ENCODE results near the gene GLB1L2.

Gene GLB1L2

GRCh38 chr11:134349802-134350355 lies 18.1 kb downstream of the GLB1L2 start:
- DNase-seq, result no peak

- no peak for DNase-seq
Measured at GRCh38 chr11:134350381-134350780, 18.6 kb downstream of the GLB1L2 start.

GRCh38 chr11:134352111-134352510 lies 20.3 kb downstream of the GLB1L2 start:
- no peak for DNase-seq

GRCh38 chr11:134355136-134355535 lies 23.3 kb downstream of the GLB1L2 start:
- no peak for DNase-seq

GRCh38 chr11:134355656-134356055 lies 23.9 kb downstream of the GLB1L2 start:
- DNase-seq, result no peak

GRCh38 chr11:134356656-134357544 lies 25.1 kb downstream of the GLB1L2 start:
- DNase-seq, result no peak

GRCh38 chr11:134357545-134357839 lies 25.7 kb downstream of the GLB1L2 start:
- DNase-seq, result no peak

- DNase-seq, result no peak
Measured at GRCh38 chr11:134358165-134358855, 26.5 kb downstream of the GLB1L2 start.

- DNase-seq, result no peak
Measured at GRCh38 chr11:134358856-134359490, 27.2 kb downstream of the GLB1L2 start.

GRCh38 chr11:134359646-134360045 lies 27.9 kb downstream of the GLB1L2 start:
- no peak for DNase-seq

- DNase-seq, result peak; percentile 88
Measured at GRCh38 chr11:134360050-134360835, 28.5 kb downstream of the GLB1L2 start.

- no peak for DNase-seq
Measured at GRCh38 chr11:134361661-134362060, 29.9 kb downstream of the GLB1L2 start.

- DNase-seq, result no peak
Measured at GRCh38 chr11:134362192-134362901, 30.6 kb downstream of the GLB1L2 start.

- DNase-seq, result no peak
Measured at GRCh38 chr11:134363161-134363560, 31.4 kb downstream of the GLB1L2 start.

GRCh38 chr11:134363592-134363991 lies 31.8 kb downstream of the GLB1L2 start:
- DNase-seq, result no peak

GRCh38 chr11:134364261-134364660 lies 32.5 kb downstream of the GLB1L2 start:
- DNase-seq, result no peak

GRCh38 chr11:134365011-134365925 lies 33.5 kb downstream of the GLB1L2 start:
- no peak for DNase-seq

GRCh38 chr11:134366254-134366653 lies 34.5 kb downstream of the GLB1L2 start:
- DNase-seq, result no peak

- DNase-seq, result no peak
Measured at GRCh38 chr11:134367781-134368180, 36.0 kb downstream of the GLB1L2 start.

- DNase-seq, result no peak
Measured at GRCh38 chr11:134369656-134370525, 38.1 kb downstream of the GLB1L2 start.
